ENCODE measurements around the gene POLD4. TPM values are rescaled to one million over a fixed set of nuclear protein-coding genes. Genes with fewer than 3 reads are reported as not detected.
A peak's percentile ranks its signal among the peaks of the same experiment; 100 is the strongest.

Gene POLD4
- total RNA-seq, 3 donors from 2014 or later = 16.4 to 23.8 (median 22.0) TPM

- H3K4me3 Mint-ChIP-seq = peak overlapping the region; percentile 92
- H3K27me3 Mint-ChIP-seq (ENCODE audit: low read depth) = no peaks in the 10 kb centered on the region
- no peak for ATAC-seq
- peaks cover 8% of the 10 kb centered on the region for H3K36me3 Mint-ChIP-seq (ENCODE audit: insufficient read depth)
- no peak for DNase-seq
- peaks cover 53% of the 10 kb centered on the region for H3K4me1 Mint-ChIP-seq (ENCODE audit: low read depth)
- H3K9me3 Mint-ChIP-seq = no peaks in the 10 kb centered on the region
Measured at GRCh38 chr11:67393990-67394389, 40.6 kb upstream of the POLD4 start.

DNA sequence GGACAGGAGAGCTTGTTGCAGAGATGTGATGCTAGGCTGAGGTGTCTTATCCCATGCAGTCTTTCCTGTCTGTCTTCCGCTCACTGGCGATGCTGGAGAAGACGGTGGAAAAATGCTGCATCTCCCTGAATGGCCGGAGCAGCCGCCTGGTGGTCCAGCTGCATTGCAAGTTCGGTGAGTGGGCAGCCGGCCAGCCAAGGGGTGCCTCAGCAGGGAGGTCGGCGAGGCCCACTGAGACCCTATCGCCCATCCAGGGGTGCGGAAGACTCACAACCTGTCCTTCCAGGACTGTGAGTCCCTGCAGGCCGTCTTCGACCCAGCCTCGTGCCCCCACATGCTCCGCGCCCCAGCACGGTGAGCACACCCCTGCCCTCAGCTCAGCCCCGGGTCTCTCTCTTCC is 40.1 kb upstream of the POLD4 start:
- Mint-ChIP-seq H3K27me3 (ENCODE audit: low read depth) (no peaks in the 10 kb centered on the region), H3K9me3 (no peaks in the 10 kb centered on the region), H3K4me1 (ENCODE audit: low read depth) (peaks cover 52% of the 10 kb centered on the region), H3K4me3 (peak overlapping the region; percentile 92), H3K36me3 (ENCODE audit: insufficient read depth) (peaks cover 8% of the 10 kb centered on the region)
- ATAC-seq (no peak), DNase-seq (no peak)

- Mint-ChIP-seq H3K4me3 (peak overlapping the region; percentile 92), H3K9me3 (no peaks in the 10 kb centered on the region), H3K27me3 (ENCODE audit: low read depth) (no peaks in the 10 kb centered on the region), H3K4me1 (ENCODE audit: low read depth) (peaks cover 40% of the 10 kb centered on the region), H3K36me3 (ENCODE audit: insufficient read depth) (peaks cover 2% of the 10 kb centered on the region)
- DNase-seq = no peak
- ATAC-seq = no peak
Measured at GRCh38 chr11:67392183-67392715, 38.9 kb upstream of the POLD4 start.

- peak within 1 kb of the TSS; percentile 92 for H3K4me3 Mint-ChIP-seq
- peak; percentile 85 to 86 for ATAC-seq
- peaks cover 35% of the 10 kb centered on the region for H3K4me1 Mint-ChIP-seq (ENCODE audit: low read depth)
- peaks cover 2% of the 10 kb centered on the region for H3K36me3 Mint-ChIP-seq (ENCODE audit: insufficient read depth)
- DNase-seq = peak; percentile 89
- H3K27me3 Mint-ChIP-seq (ENCODE audit: low read depth) = no peaks in the 10 kb centered on the region
- no peaks in the 10 kb centered on the region for H3K9me3 Mint-ChIP-seq
Measured at GRCh38 chr11:67391304-67392182, 38.2 kb upstream of the POLD4 start, which contains the start of gene RAD9A. Gene RAD9A (plus strand): TSS chr11:67391986. CDS start chr11:67392045, 59 bp downstream.

GRCh38 chr11:67390947-67391303 is 37.6 kb upstream of the POLD4 start:
- Mint-ChIP-seq H3K4me3 (peak overlapping the region; percentile 92), H3K9me3 (no peaks in the 10 kb centered on the region), H3K27me3 (ENCODE audit: low read depth) (no peaks in the 10 kb centered on the region), H3K4me1 (ENCODE audit: low read depth) (peaks cover 32% of the 10 kb centered on the region), H3K36me3 (ENCODE audit: insufficient read depth) (peaks cover 2% of the 10 kb centered on the region)
- no peak for ATAC-seq
- DNase-seq = no peak

- H3K4me3 Mint-ChIP-seq = peak overlapping the region; percentile 64
- ATAC-seq (peak in 1 of 2 donors; percentile 19), DNase-seq (peak; percentile 54)
- H3K9me3 Mint-ChIP-seq = no peaks in the 10 kb centered on the region
- H3K27me3 Mint-ChIP-seq (ENCODE audit: low read depth) = no peaks in the 10 kb centered on the region
- H3K36me3 Mint-ChIP-seq (ENCODE audit: insufficient read depth) = peaks cover 2% of the 10 kb centered on the region
- peaks cover 32% of the 10 kb centered on the region for H3K4me1 Mint-ChIP-seq (ENCODE audit: low read depth)
Measured at GRCh38 chr11:67389477-67389876, 36.1 kb upstream of the POLD4 start.

DNA sequence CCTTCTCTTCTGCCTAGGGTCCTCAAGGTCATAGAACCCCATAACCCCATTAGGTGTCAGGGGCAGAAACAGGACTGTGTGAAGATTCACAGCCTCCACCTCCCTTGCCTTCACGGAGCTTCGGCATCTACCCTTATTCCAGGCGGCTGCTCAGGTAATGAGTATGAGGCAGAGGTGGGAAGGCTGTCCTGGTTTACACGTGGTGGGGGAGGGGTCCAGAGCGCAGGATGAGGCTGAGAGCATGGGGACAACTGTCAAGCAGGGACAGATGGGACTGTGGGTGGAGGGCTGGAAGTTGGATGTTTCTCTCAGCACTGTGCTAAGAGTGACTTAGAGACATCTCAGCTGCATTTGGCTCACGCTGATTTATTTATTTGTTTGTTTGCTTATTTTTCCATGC is 34.2 kb upstream of the POLD4 start:
- no peak for DNase-seq
- no peaks in the 10 kb centered on the region for H3K9me3 Mint-ChIP-seq
- no peaks in the 10 kb centered on the region for H3K36me3 Mint-ChIP-seq (ENCODE audit: insufficient read depth)
- H3K4me3 Mint-ChIP-seq = no peak overlapping the region
- no peak for ATAC-seq
- no peaks in the 10 kb centered on the region for H3K27me3 Mint-ChIP-seq (ENCODE audit: low read depth)
- peaks cover 19% of the 10 kb centered on the region for H3K4me1 Mint-ChIP-seq (ENCODE audit: low read depth)

GRCh38 chr11:67387069-67387468 is 33.7 kb upstream of the POLD4 start:
- Mint-ChIP-seq H3K36me3 (ENCODE audit: insufficient read depth) (no peaks in the 10 kb centered on the region), H3K4me1 (ENCODE audit: low read depth) (peaks cover 18% of the 10 kb centered on the region), H3K9me3 (no peaks in the 10 kb centered on the region), H3K4me3 (no peak overlapping the region), H3K27me3 (ENCODE audit: low read depth) (no peaks in the 10 kb centered on the region)
- DNase-seq (no peak), ATAC-seq (no peak)

DNA sequence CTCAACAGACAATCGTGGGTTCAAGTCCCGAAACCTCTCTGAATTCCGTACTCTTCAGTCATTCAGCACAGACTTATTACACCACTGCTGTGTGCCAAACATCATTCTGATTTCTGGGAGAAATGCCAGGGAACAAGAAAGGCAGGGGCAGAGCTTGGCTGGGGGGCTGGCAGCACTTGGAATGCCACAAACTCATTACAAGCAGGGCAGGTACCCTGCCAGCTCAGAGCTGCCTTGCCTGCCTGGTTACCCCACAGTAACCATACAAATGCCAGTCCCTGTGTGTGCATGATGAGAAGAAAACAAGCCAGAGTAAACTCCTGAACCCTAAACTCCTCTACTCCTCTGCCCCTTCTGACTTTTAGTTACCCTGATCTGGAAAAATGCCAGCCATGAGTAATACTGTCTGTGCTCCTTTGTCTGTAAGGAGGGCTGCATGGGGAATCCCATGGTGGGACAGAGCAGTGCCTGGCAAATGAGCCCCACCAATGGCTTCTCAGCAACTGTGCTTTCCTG is 31.6 kb upstream of the POLD4 start:
- H3K4me3 Mint-ChIP-seq = no peak overlapping the region
- ATAC-seq (no peak), DNase-seq (no peak)
- no peaks in the 10 kb centered on the region for H3K36me3 Mint-ChIP-seq (ENCODE audit: insufficient read depth)
- H3K4me1 Mint-ChIP-seq (ENCODE audit: low read depth) = peaks cover 13% of the 10 kb centered on the region
- H3K27me3 Mint-ChIP-seq (ENCODE audit: low read depth) = no peaks in the 10 kb centered on the region
- H3K9me3 Mint-ChIP-seq = no peaks in the 10 kb centered on the region

DNA sequence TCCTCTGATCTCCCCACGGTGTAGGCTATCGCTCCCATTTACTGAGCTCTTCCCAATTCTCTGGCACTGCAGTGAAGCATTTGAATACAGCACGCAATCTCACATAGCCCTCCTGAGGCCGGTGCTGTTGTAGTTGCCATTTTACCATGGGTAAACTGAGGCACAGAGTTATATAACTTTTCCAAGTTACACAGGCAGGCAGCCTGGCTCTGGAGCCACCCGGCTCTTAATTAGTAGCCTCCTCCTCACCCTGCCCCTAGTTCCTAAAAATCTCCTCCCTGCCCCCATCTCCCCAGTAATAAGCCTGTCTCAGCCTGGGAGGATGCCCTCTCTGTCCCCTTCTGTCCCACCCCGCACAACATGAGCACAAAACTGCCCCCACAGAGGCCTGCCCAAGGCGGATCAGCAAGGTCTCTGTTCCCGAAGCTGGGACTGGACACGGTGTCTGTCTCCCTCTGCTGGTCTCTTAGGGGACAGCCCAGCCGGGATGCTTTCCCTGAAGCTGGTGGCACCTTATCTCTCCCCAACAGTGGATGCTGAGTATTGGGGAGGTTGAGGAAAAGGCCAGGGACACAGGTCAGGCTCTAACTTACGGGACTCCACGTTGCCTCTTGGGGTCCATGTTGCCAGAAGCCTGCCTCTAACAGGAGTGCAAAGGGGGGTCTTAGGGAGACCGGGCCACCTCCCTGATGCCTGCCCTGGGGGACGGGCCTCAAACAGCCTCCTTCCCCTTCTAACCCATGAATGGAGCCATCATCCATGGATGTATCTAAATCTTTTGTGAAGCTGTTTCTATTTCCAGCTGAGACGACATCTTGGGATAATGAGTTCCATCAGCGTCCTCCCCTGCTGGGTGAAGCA is 29.2 kb upstream of the POLD4 start:
- Mint-ChIP-seq H3K9me3 (no peaks in the 10 kb centered on the region), H3K36me3 (ENCODE audit: insufficient read depth) (no peaks in the 10 kb centered on the region), H3K4me3 (no peak overlapping the region), H3K4me1 (ENCODE audit: low read depth) (peaks cover 5% of the 10 kb centered on the region), H3K27me3 (ENCODE audit: low read depth) (no peaks in the 10 kb centered on the region)
- DNase-seq = peak; percentile 83
- peak; percentile 94 for ATAC-seq

- ATAC-seq = no peak
- no peak for DNase-seq
- Mint-ChIP-seq H3K4me1 (ENCODE audit: low read depth) (peaks cover 5% of the 10 kb centered on the region), H3K9me3 (no peaks in the 10 kb centered on the region), H3K27me3 (ENCODE audit: low read depth) (no peaks in the 10 kb centered on the region), H3K4me3 (no peak overlapping the region), H3K36me3 (ENCODE audit: insufficient read depth) (no peaks in the 10 kb centered on the region)
Measured at GRCh38 chr11:67381244-67381972, 28.1 kb upstream of the POLD4 start.

GRCh38 chr11:67379061-67380058 is 26.0 kb upstream of the POLD4 start:
- Mint-ChIP-seq H3K9me3 (no peaks in the 10 kb centered on the region), H3K4me1 (ENCODE audit: low read depth) (peaks cover 13% of the 10 kb centered on the region), H3K4me3 (no peak overlapping the region), H3K27me3 (ENCODE audit: low read depth) (peaks cover 6% of the 10 kb centered on the region), H3K36me3 (ENCODE audit: insufficient read depth) (no peaks in the 10 kb centered on the region)
- ATAC-seq (no peak), DNase-seq (no peak)

DNA sequence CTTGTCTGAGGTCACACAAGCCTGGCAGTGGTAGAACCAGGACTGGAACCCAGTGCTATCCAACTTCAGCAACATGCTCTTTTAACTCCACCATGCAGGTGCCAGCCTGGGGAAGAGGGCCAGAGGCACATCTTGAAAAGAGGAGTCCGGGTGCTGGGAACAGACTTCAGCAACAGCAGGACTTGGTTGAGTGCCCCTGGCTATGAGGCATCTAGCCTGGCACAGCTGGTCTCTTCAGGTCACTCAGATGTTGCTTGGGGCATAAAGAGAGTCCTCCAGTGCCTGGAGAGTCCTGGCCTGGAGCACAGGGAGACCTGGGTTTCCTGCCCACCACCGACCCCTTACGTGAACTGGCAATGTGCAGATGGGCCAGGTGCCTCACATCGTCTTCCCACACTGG is 25.2 kb upstream of the POLD4 start:
- Mint-ChIP-seq H3K4me3 (no peak overlapping the region), H3K4me1 (ENCODE audit: low read depth) (peaks cover 18% of the 10 kb centered on the region), H3K36me3 (ENCODE audit: insufficient read depth) (no peaks in the 10 kb centered on the region), H3K27me3 (ENCODE audit: low read depth) (peaks cover 6% of the 10 kb centered on the region), H3K9me3 (no peaks in the 10 kb centered on the region)
- no peak for ATAC-seq
- no peak for DNase-seq

Measured in activated T-cell treated with anti-CD3 and anti-CD28 coated beads, Interleukin-2, amount 50 U/mL, for 4 hours (primary cell).